ENCODE data around the gene CACNA1G.

The CACNA1G gene

DNA sequence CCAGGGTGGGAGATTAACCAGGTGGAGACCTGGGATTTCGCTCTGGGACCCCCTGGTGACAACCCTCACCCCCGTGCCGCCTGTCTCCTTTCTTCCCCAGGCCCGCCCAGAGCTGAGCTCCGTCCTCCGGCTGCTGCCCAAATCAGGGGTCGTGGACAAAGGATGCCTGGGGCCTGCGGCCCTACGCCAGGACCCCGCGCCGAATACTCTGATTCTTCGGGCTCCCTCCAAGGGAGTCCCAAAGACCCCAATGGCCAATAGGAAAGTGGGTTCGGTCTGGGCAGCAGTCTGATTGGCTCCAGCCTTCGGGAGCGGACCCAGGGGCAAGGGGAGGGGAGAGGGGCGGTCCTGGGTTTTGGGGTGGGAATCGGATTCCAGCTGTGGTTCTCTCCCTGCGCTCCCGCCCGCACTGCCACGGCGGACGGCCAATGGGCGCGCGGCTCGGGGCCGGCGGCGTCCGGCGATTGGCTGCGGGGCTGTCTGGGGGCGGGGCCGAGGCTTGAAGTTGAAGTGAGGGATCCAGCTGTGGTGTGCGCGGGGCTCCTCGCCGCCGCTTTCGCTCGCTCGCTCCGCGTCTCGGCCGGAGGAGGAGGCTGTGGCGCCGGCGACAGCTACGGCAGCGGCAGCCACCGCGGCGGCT lies at the start of gene CACNA1G:
Gene CACNA1G, plus strand, starts transcription at position 531 of the 640 bp plus-strand sequence. CDS start 745 bp downstream, outside the sequence.
- Mint-ChIP-seq H3K36me3 (ENCODE audit: low read depth) (no peaks in the 10 kb centered on the region), H3K27me3 (peaks cover 55% of the 10 kb centered on the region), H3K9me3 (no peaks in the 10 kb centered on the region), H3K4me3 (peak within 1 kb of the TSS; percentile 68), H3K4me1 (ENCODE audit: low read depth) (peaks cover 27% of the 10 kb centered on the region), H3K27ac (no peak within 1 kb of the TSS)

DNA sequence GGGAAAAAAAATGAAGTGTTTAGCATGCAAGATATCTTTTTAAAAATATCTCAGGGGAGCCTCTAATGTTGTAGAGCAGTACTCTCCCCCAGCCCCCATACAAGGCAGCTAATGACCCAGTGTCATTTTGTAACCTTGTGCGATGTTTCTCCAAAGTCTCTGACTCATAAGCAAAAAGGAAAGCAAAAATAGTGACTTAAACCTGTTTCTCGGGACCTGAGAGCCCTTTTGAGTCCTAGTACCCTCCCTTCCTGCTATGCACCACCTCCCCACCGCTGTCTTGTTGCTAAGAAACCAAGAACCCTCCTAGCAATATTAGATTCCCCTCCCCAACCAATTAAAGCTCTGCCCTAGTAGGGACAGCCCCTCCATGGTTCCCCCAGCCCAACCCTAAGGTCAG lies 49.5 kb upstream of the CACNA1G start:
- H3K9me3 Mint-ChIP-seq: no peaks in the 10 kb centered on the region
- H3K36me3 Mint-ChIP-seq (ENCODE audit: low read depth): no peaks in the 10 kb centered on the region
- no peaks in the 10 kb centered on the region for H3K27me3 Mint-ChIP-seq
- peak overlapping the region; percentile 56 for H3K27ac Mint-ChIP-seq
- H3K4me1 Mint-ChIP-seq (ENCODE audit: low read depth): peaks cover 39% of the 10 kb centered on the region
- H3K4me3 Mint-ChIP-seq: no peak overlapping the region

DNA sequence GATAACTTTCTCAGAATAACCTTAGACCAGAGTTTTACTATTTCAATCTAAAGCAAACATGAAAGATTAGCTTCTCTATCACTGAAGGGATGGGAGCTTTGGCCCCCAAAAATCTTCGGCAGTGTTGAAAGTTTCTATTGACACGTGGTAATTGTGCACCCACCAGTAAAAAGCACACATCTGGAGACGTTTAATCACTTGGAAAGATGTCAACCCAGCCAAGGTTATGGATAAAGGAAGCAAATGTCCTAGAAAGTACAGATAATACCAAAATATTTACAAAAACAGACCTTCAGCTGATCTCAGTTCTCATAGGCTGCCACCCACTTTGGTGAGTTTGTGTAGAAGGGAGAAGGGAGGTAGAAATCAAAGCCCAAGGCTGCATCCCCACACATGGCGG lies 47.0 kb upstream of the CACNA1G start:
- Mint-ChIP-seq H3K27me3 (no peaks in the 10 kb centered on the region), H3K4me3 (no peak overlapping the region), H3K36me3 (ENCODE audit: low read depth) (no peaks in the 10 kb centered on the region), H3K9me3 (no peaks in the 10 kb centered on the region), H3K4me1 (ENCODE audit: low read depth) (peaks cover 34% of the 10 kb centered on the region), H3K27ac (no peak overlapping the region)

DNA sequence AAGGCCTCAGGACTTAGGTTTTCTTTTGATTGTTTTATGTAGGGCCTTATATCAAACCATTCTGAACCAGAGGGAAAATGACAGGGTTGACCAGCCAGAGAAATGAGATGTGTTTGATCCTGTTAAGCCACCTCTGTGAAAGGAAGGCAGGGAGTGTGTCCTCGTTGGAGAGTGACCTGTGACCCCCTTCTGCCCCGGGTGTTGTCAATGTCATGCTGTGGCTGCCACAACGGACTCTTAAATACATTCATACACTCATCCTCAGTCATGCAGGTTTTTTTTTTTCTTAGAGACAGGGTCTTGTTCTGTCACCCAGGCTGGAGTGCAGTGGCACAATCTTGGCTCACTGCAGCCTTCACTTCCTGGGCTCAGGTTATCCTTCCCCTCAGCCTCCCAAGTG lies 46.1 kb upstream of the CACNA1G start:
- peaks cover 26% of the 10 kb centered on the region for H3K4me1 Mint-ChIP-seq (ENCODE audit: low read depth)
- H3K9me3 Mint-ChIP-seq: no peaks in the 10 kb centered on the region
- no peak overlapping the region for H3K4me3 Mint-ChIP-seq
- no peaks in the 10 kb centered on the region for H3K36me3 Mint-ChIP-seq (ENCODE audit: low read depth)
- no peak overlapping the region for H3K27ac Mint-ChIP-seq
- H3K27me3 Mint-ChIP-seq: no peaks in the 10 kb centered on the region

GRCh38 chr17:50514936-50515702 lies 45.4 kb upstream of the CACNA1G start:
- H3K27me3 Mint-ChIP-seq: no peaks in the 10 kb centered on the region
- H3K4me1 Mint-ChIP-seq (ENCODE audit: low read depth): peaks cover 21% of the 10 kb centered on the region
- H3K9me3 Mint-ChIP-seq: no peaks in the 10 kb centered on the region
- no peaks in the 10 kb centered on the region for H3K36me3 Mint-ChIP-seq (ENCODE audit: low read depth)
- no peak overlapping the region for H3K4me3 Mint-ChIP-seq
- no peak overlapping the region for H3K27ac Mint-ChIP-seq

DNA sequence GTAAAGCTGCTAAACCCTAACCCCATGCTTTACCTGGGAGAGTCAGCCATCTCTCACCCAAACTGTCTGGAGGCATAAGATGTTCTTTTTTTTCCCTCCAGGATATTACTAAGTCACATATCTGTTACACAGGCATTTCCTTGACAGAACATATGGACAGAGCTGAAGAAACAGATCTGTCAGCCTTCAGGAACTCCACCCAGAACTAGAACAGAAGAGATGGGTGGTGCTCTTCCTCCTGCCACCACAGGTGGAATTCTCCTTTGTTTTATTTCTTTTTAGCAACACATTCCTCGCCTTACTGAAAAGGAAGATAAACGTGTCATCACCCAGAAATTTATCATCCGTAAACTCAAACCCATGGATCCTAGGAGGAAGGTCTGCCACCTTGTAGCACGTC lies 43.5 kb upstream of the CACNA1G start:
- Mint-ChIP-seq H3K27me3 (no peaks in the 10 kb centered on the region), H3K4me3 (no peak overlapping the region), H3K9me3 (no peaks in the 10 kb centered on the region), H3K4me1 (ENCODE audit: low read depth) (peaks cover 5% of the 10 kb centered on the region), H3K27ac (no peak overlapping the region), H3K36me3 (ENCODE audit: low read depth) (no peaks in the 10 kb centered on the region)

DNA sequence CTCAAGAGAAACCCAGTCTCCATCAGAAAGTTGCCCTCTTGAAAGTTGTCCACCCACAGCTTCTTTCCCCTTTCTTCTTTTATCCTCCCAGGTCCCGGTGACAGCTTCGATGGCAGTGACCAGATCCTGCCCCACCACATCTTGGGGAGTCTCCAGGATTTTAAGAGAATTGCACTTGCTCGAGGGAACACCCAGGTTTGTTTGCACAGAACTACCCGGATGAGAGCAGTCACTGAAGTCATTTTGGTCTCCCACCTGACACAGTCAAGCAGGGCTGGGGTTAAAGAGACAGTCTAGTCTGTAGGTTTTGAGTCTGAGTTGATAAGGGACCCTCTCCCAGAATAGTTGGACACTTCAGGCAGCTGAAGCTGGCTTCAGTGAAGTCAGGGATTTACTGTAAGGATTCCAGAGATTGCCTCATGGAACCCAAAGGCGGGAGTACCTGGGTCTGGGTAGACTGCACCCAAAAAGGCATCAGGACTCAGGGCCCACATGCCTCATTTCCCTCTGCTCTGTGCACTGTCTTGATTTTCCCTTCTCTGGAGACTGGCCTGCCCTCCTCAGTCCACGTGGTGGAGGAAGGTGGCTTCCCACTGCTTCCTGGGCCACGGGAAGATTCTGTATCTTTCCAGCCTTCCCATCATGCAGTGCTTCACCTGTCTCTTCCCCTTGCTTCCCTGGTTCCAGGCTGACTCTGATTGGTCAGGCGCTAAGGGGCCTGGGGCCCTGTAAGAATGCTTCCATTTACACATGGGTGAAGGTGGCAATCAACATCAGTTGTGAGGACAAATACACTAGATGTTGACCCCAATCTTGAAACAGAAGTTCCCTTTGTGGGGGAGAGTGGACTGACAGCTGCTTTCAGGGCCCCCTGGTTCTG lies 42.8 kb upstream of the CACNA1G start:
- Mint-ChIP-seq H3K4me1 (ENCODE audit: low read depth) (no peaks in the 10 kb centered on the region), H3K9me3 (no peaks in the 10 kb centered on the region), H3K4me3 (no peak overlapping the region), H3K27ac (no peak overlapping the region), H3K36me3 (ENCODE audit: low read depth) (no peaks in the 10 kb centered on the region), H3K27me3 (no peaks in the 10 kb centered on the region)

DNA sequence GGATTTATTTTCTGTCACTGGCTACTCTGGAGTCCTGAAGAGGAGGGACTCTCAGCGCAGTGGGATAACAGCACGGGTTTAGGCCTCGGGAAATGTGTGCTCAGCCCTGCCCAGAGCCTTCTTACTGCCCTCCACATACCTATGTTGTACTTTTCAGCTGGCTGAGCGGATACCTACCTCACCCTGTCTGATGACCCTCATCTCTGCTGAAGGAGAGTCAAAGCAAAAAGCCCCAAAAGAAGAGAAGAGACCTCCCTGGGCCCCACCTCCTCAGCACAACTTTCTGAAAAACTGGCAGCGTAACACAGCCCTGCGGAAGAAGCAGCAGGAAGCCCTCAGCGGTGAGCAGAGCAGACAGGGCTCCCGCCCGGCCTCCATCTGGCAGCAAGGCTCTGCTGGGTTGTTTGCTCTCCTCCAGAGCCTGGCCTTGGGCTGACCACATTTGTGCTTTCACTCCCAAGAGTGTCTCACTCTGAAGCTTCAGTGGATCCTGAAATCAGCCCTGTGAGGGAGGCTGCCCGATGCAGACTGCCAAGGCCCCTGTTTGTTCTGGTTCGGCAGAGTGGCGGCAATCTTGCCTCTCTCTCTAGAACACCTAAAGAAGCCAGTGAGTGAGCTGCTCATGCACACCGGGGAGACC lies 42.0 kb upstream of the CACNA1G start:
- Mint-ChIP-seq H3K27ac (no peak overlapping the region), H3K36me3 (ENCODE audit: low read depth) (no peaks in the 10 kb centered on the region), H3K4me1 (ENCODE audit: low read depth) (no peaks in the 10 kb centered on the region), H3K9me3 (no peaks in the 10 kb centered on the region), H3K4me3 (no peak overlapping the region), H3K27me3 (no peaks in the 10 kb centered on the region)

- H3K9me3 Mint-ChIP-seq: no peaks in the 10 kb centered on the region
- H3K4me3 Mint-ChIP-seq: no peak overlapping the region
- H3K27ac Mint-ChIP-seq: no peak overlapping the region
- H3K4me1 Mint-ChIP-seq (ENCODE audit: low read depth): no peaks in the 10 kb centered on the region
- H3K36me3 Mint-ChIP-seq (ENCODE audit: low read depth): no peaks in the 10 kb centered on the region
- no peaks in the 10 kb centered on the region for H3K27me3 Mint-ChIP-seq
These were observed 41.2 kb upstream of the CACNA1G start for GRCh38 chr17:50519141-50519834.

DNA sequence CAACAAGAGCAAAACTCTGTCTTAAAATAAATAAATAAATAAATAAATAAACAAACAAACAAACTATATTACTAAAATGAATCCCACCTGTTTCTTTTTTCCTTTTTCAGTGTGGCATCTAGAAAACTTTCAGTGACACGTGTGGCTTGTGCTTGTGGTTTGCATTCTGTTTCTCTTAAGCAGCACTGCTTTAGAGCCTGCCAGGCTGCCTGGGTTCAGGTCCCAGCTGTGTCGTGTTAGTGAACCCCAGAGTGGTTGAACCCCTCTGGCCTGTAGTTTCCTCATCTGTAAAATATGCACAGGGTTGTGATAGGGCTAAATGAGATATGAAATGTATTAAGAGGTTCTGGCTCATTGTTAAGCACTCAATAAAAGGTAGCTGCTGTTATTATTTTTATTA lies 40.0 kb upstream of the CACNA1G start:
- H3K4me1 Mint-ChIP-seq (ENCODE audit: low read depth): no peaks in the 10 kb centered on the region
- no peaks in the 10 kb centered on the region for H3K27me3 Mint-ChIP-seq
- no peaks in the 10 kb centered on the region for H3K36me3 Mint-ChIP-seq (ENCODE audit: low read depth)
- no peak overlapping the region for H3K4me3 Mint-ChIP-seq
- no peak overlapping the region for H3K27ac Mint-ChIP-seq
- H3K9me3 Mint-ChIP-seq: no peaks in the 10 kb centered on the region

DNA sequence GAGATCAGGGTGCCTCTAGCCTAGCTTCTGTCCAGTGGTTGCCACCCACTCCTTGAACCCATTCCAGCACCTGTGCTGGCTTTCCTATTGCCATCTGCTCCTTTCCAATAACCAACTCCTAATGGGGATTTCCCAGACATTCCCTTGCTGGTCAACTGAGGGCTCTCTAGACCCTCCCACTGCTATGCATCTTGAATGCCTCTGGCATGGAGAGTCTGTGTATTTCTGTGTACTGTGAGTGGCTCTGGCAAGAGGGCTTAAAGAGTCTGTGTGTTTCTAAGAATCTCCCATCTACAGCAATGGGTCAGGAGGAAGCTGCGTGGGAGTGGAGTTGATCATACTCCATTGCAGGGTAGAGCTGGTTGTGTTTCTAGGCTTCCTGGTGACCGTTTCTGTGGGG lies 39.0 kb upstream of the CACNA1G start:
- H3K4me3 Mint-ChIP-seq: no peak overlapping the region
- no peaks in the 10 kb centered on the region for H3K9me3 Mint-ChIP-seq
- no peak overlapping the region for H3K27ac Mint-ChIP-seq
- no peaks in the 10 kb centered on the region for H3K36me3 Mint-ChIP-seq (ENCODE audit: low read depth)
- H3K4me1 Mint-ChIP-seq (ENCODE audit: low read depth): no peaks in the 10 kb centered on the region
- H3K27me3 Mint-ChIP-seq: no peaks in the 10 kb centered on the region

GRCh38 chr17:50522766-50523165 lies 37.7 kb upstream of the CACNA1G start:
- no peak overlapping the region for H3K4me3 Mint-ChIP-seq

GRCh38 chr17:50523208-50523607 lies 37.3 kb upstream of the CACNA1G start:
- Mint-ChIP-seq H3K4me3 (no peak overlapping the region), H3K27ac (no peak overlapping the region)

More at GRCh38 chr17:50522766-50523165, 37.7 kb upstream of the CACNA1G start:
- Mint-ChIP-seq H3K27ac (no peak overlapping the region), H3K36me3 (ENCODE audit: low read depth) (no peaks in the 10 kb centered on the region), H3K9me3 (no peaks in the 10 kb centered on the region), H3K4me1 (ENCODE audit: low read depth) (no peaks in the 10 kb centered on the region), H3K27me3 (no peaks in the 10 kb centered on the region)

DNA sequence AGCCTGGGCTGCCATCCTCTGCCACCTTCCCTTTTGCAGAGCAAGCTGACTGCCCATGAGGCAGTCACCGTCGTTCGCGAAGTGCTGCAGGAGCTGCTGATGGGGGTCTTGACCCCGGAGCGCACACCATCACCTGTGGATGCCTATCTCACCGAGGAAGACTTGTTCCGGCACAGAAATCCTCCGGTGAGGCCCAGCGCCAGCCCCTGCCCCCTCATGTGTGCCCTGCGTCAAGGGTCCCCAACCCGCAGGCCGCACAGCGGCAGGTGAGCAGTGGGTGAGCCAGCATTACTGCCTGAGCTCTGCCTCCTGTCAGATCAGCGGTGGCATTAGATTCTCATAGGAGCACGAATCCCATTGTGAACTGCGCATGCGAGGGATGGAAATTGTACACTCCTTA lies 35.7 kb upstream of the CACNA1G start:
- H3K4me3 Mint-ChIP-seq: no peak overlapping the region
- peaks cover 9% of the 10 kb centered on the region for H3K27me3 Mint-ChIP-seq
- H3K36me3 Mint-ChIP-seq (ENCODE audit: low read depth): no peaks in the 10 kb centered on the region
- H3K27ac Mint-ChIP-seq: no peak overlapping the region
- no peaks in the 10 kb centered on the region for H3K4me1 Mint-ChIP-seq (ENCODE audit: low read depth)
- H3K9me3 Mint-ChIP-seq: no peaks in the 10 kb centered on the region

More at GRCh38 chr17:50523208-50523607, 37.3 kb upstream of the CACNA1G start:
- no peaks in the 10 kb centered on the region for H3K9me3 Mint-ChIP-seq
- no peaks in the 10 kb centered on the region for H3K27me3 Mint-ChIP-seq
- no peaks in the 10 kb centered on the region for H3K36me3 Mint-ChIP-seq (ENCODE audit: low read depth)
- H3K4me1 Mint-ChIP-seq (ENCODE audit: low read depth): no peaks in the 10 kb centered on the region

Measured in stimulated activated naive CD8-positive, alpha-beta T cell treated with anti-CD3 and anti-CD28 coated beads, Interleukin-15, Interleukin-2, amounts not matched to agents 100 ng/mL and 50 ng/mL, for 24 hours (primary cell).